HCT116 (cell line): ENCODE measurements around the gene TEX101. TPM values are rescaled to one million over a fixed set of nuclear protein-coding genes. Genes with fewer than 3 reads are reported as not detected.

Experiments used
- ATAC-seq: fragments of 200-7000 bp; cut with Tn5 transposase; 2 replicates; pipeline ENCODE4 v1.9.1; 2020; ENCODE audit warnings: mild to moderate bottlenecking, moderate library complexity
- BruUV-seq: library from RNA; stranded (reverse); fragments of 400-500 nt; replicated peaks from 2 replicates; lab custom pipeline; 2021; lab: Mats Ljungman, UMichigan
- CTCF ChIA-PET: fragments of 300-600 bp; sonication (Branson Sonifier 250); formaldehyde crosslinking; loops from one replicate; lab custom pipeline; 2021; ENCODE audit warnings: antibody characterized with exemption; lab: Charles Lee
- POLR2A ChIA-PET: fragments of 300-600, 350-600 bp; sonication (Branson Sonifier 250); formaldehyde crosslinking; loops from one replicate; lab custom pipeline; 2021; ENCODE audit warnings: antibody characterized with exemption; lab: Charles Lee
- RAD21 ChIA-PET, 2 experiments: fragments of 300-600 bp; sonication (Branson Sonifier 250); formaldehyde crosslinking; loops; one replicate each; lab custom pipeline; 2023; ENCODE audit warnings: low total read pairs in 2 of 2; ENCODE audit not compliant: uncharacterized antibody in 2 of 2, unreplicated experiment in 2 of 2, low non-redundant PET in 1 of 2; lab: Charles Lee
- DNase-seq: peaks from one replicate; pipeline ENCODE4 v3.0.0-alpha.2; 2010; ENCODE audit warnings: low read depth, low spot score
- H2AFZ ChIP-seq: fragments of 200-600 bp; shearing (Covaris generic), sonication (generic); 2 replicates; pipeline ENCODE4 v1.6.1; 2017; ENCODE audit warnings: low read depth, mixed run types, mixed read lengths, antibody characterized with exemption, low read length; ENCODE audit not compliant: poor library complexity, severe bottlenecking
- H3K27ac ChIP-seq: 2 replicates; pipeline ENCODE4 v1.5.1; 2012; ENCODE audit warnings: low read depth, low read length
- H3K27me3 ChIP-seq: fragments of 200-600 bp; sonication (generic); 2 replicates; pipeline ENCODE4 v1.6.1; 2016; ENCODE audit warnings: mixed run types, low read length, mixed read lengths; ENCODE audit not compliant: insufficient read depth
- H3K36me3 ChIP-seq, 2 experiments: fragments of 200-500 bp in 1 of 2; fragments of 200-600 bp in 1 of 2; sonication (Bioruptor generic) in 1 of 2; sonication (generic) in 1 of 2; 2 replicates each; pipeline versions ENCODE4 v1.5.1 to v1.6.1; 2014 to 2016; ENCODE audit warnings: low read length in 2 of 2, inconsistent platforms in 1 of 2, mixed read lengths in 1 of 2, mixed run types in 1 of 2; ENCODE audit not compliant: insufficient read depth in 2 of 2, control insufficient read depth in 1 of 2
- H3K4me1 ChIP-seq, 2 experiments: fragments of 200-600 bp in 1 of 2; sonication (generic) in 1 of 2; 2 replicates each; pipeline versions ENCODE4 v1.5.1 to v1.6.1; 2012 to 2017; ENCODE audit warnings: low read length in 2 of 2, inconsistent platforms in 1 of 2, mild to moderate bottlenecking in 1 of 2, mixed read lengths in 1 of 2, mixed run types in 1 of 2, moderate library complexity in 1 of 2; ENCODE audit not compliant: insufficient read depth in 2 of 2, control insufficient read depth in 1 of 2
- H3K4me2 ChIP-seq: fragments of 200-600 bp; sonication (generic); 2 replicates; pipeline ENCODE4 v1.6.1; 2017; ENCODE audit warnings: mixed run types, low read length, mixed read lengths
- H3K4me3 ChIP-seq, 2 experiments: fragments of 200-600 bp in 1 of 2; sonication (generic) in 1 of 2; replicated peaks in 1 of 2; 2 replicates each; pipeline ENCODE4 v1.5.1; 2011 to 2016; ENCODE audit warnings: low read length in 2 of 2, control low read depth in 1 of 2, low read depth in 1 of 2, mild to moderate bottlenecking in 1 of 2, mixed read lengths in 1 of 2, mixed run types in 1 of 2
- H3K79me2 ChIP-seq: fragments of 200-600 bp; sonication (generic); 2 replicates; pipeline ENCODE4 v1.6.1; 2017; ENCODE audit warnings: mild to moderate bottlenecking, mixed run types, low read length, moderate library complexity, mixed read lengths; ENCODE audit not compliant: insufficient read depth
- H3K9ac ChIP-seq: fragments of 200-600 bp; sonication (generic); 2 replicates; pipeline ENCODE4 v1.6.1; 2016; ENCODE audit warnings: low read length, mixed read lengths
- H3K9me2 ChIP-seq: fragments of 200-600 bp; sonication (generic), shearing (Covaris generic); 2 replicates; pipeline ENCODE4 v1.6.1; 2017; ENCODE audit warnings: mixed run types, mild to moderate bottlenecking, moderate library complexity; ENCODE audit not compliant: insufficient read depth
- H3K9me3 ChIP-seq, 2 experiments: fragments of 200-500 bp in 1 of 2; fragments of 200-600 bp in 1 of 2; sonication (Bioruptor generic) in 1 of 2; sonication (generic) in 1 of 2; 2 replicates each; pipeline ENCODE4 v1.6.1; 2014 to 2017; ENCODE audit warnings: low read length in 2 of 2, mixed read lengths in 2 of 2, inconsistent platforms in 1 of 2, low read depth in 1 of 2, mild to moderate bottlenecking in 1 of 2, mixed run types in 1 of 2, moderate library complexity in 1 of 2; ENCODE audit not compliant: control insufficient read depth in 1 of 2, insufficient read depth in 1 of 2
- H4K20me1 ChIP-seq: fragments of 200-600 bp; sonication (generic), shearing (Covaris generic); 2 replicates; pipeline ENCODE4 v1.6.1; 2017; ENCODE audit warnings: mixed run types, mild to moderate bottlenecking, moderate library complexity; ENCODE audit not compliant: insufficient read depth
- ATF3 ChIP-seq: IDR thresholded peaks from 2 replicates; pipeline ENCODE4 v1.6.1; 2012
- CBX3 ChIP-seq: IDR thresholded peaks from 2 replicates; pipeline ENCODE4 v1.6.1; 2012; ENCODE audit warnings: low read depth
- CEBPB ChIP-seq: IDR thresholded peaks from 2 replicates; pipeline ENCODE4 v1.6.1; 2012; ENCODE audit warnings: low read depth
- EGR1 ChIP-seq: IDR thresholded peaks from 2 replicates; pipeline ENCODE4 v1.6.1; 2012; ENCODE audit warnings: low read depth
- ELF1 ChIP-seq: IDR thresholded peaks from 2 replicates; pipeline ENCODE4 v1.6.1; 2012; ENCODE audit warnings: low read depth, borderline replicate concordance
- EZH2 ChIP-seq: fragments of 200-600 bp; sonication (generic); IDR thresholded peaks from 2 replicates; pipeline ENCODE4 v1.6.1; 2017; ENCODE audit warnings: antibody characterized with exemption, mixed run types
- EZH2phosphoT487 ChIP-seq: fragments of 200-600 bp; IDR thresholded peaks from 2 replicates; pipeline ENCODE4 v1.6.1; 2018; ENCODE audit warnings: antibody characterized with exemption, borderline replicate concordance
- FOSL1 ChIP-seq: IDR thresholded peaks from 2 replicates; pipeline ENCODE4 v1.6.1; 2012; ENCODE audit warnings: low read depth
- MAX ChIP-seq: IDR thresholded peaks from 2 replicates; pipeline ENCODE4 v1.6.1; 2012
- POLR2A ChIP-seq: IDR thresholded peaks from 2 replicates; pipeline ENCODE4 v1.7.0; 2011; ENCODE audit warnings: borderline replicate concordance; ENCODE audit not compliant: insufficient read depth, insufficient read length; ENCODE audit errors: extremely low read depth
- POLR2AphosphoS5 ChIP-seq: IDR thresholded peaks from 2 replicates; pipeline ENCODE4 v1.6.1; 2011; ENCODE audit warnings: mild to moderate bottlenecking, low read depth, low read length, moderate library complexity
- RAD21 ChIP-seq: IDR thresholded peaks from 2 replicates; pipeline ENCODE4 v1.6.1; 2012; ENCODE audit warnings: low read depth, mild to moderate bottlenecking
- REST ChIP-seq: IDR thresholded peaks from 2 replicates; pipeline ENCODE4 v1.6.1; 2012; ENCODE audit warnings: low read depth
- SIN3A ChIP-seq: IDR thresholded peaks from 2 replicates; pipeline ENCODE4 v1.6.1; 2012; ENCODE audit warnings: low read depth
- SP1 ChIP-seq: IDR thresholded peaks from 2 replicates; pipeline ENCODE4 v1.6.1; 2012; ENCODE audit warnings: low read depth
- SRF ChIP-seq: IDR thresholded peaks from 2 replicates; pipeline ENCODE4 v1.6.1; 2012; ENCODE audit warnings: low read depth
- YY1 ChIP-seq: IDR thresholded peaks from 2 replicates; pipeline ENCODE4 v1.6.1; 2011; ENCODE audit warnings: low read length, low read depth, moderate library complexity, mild to moderate bottlenecking; ENCODE audit not compliant: insufficient replicate concordance; ENCODE audit errors: extremely low read depth
- ZBTB33 ChIP-seq: IDR thresholded peaks from 2 replicates; pipeline ENCODE4 v1.6.1; 2011; ENCODE audit warnings: mild to moderate bottlenecking, low read length, moderate library complexity; ENCODE audit not compliant: insufficient replicate concordance; ENCODE audit errors: extremely low read depth
- ZFX ChIP-seq: fragments of 450-650 bp; IDR thresholded peaks from 2 replicates; pipeline ENCODE4 v1.6.1; 2017
- ZNF274 ChIP-seq: fragments of 200-500 bp; sonication (Bioruptor generic); IDR thresholded peaks from 2 replicates; pipeline ENCODE4 v1.6.1; 2014; ENCODE audit warnings: mild to moderate bottlenecking, low read depth, low read length, inconsistent platforms
- intact Hi-C: fragments of 100-400 bp; cut with micrococcal nuclease; formaldehyde crosslinking; loops from 2 replicates; pipeline ENCODE4 v1.10.0; 2022
- total RNA-seq: library from RNA; stranded (reverse); gene quantifications from one replicate; pipeline ENCODE4 v1.2.1, GENCODE V29; 2021; ENCODE audit not compliant: unreplicated experiment

Gene TEX101
- total RNA-seq, 1 experiment from 2014 or later, result not detected

- TF ChIP-seq REST (no peak), EZH2phosphoT487 (no peak), ZFX (no peak), EGR1 (no peak)
- TF ChIP-seq, all 23 proteins: peak for 0
Observed at GRCh38 chr19:43412441-43412840, 2.2 kb upstream of the TEX101 start (continued).

GRCh38 chr19:43416951-43417623, 2.4 kb downstream of the TEX101 start:
- TF ChIP-seq SIN3A (no peak), EZH2 (no peak), POLR2AphosphoS5 (no peak), ZBTB33 (no peak), EGR1 (no peak), ZNF274 (no peak), CEBPB (no peak), SP1 (no peak), ELF1 (no peak), FOSL1 (no peak), ATF3 (no peak), RAD21 (no peak), YY1 (no peak), ZFX (no peak), CBX3 (no peak), MAX (no peak), SRF (no peak), POLR2A (no peak)
- H4K20me1 ChIP-seq, result no peaks in the 10 kb centered on the region
- ChIA-PET CTCF (interaction anchor here (1.0 to 1.8 kb wide), 2 partner anchors 9 to 16 kb away, joined by 4 to 5 read pairs; no protein-coding TSS in a partner anchor), POLR2A (interaction anchor here (1.1 kb wide), 1 partner anchor 17 kb away, joined by 3 read pairs; no protein-coding TSS in a partner anchor), RAD21 (interaction anchor here in 1 of 2 experiments (0.6 kb wide), 1 partner anchor 106 kb away, joined by 6 read pairs; no protein-coding TSS in a partner anchor)
- no peaks in the 10 kb centered on the region for H3K9me2 ChIP-seq
- no peak overlapping the region for H3K9ac ChIP-seq
- DNase-seq (no peak), ATAC-seq (no peak)
- no peak overlapping the region for H3K27ac ChIP-seq
- H3K4me1 ChIP-seq, result no peaks in the 10 kb centered on the region
- H3K79me2 ChIP-seq, result no peaks in the 10 kb centered on the region
- H3K9me3 ChIP-seq, result no peaks in the 10 kb centered on the region
- intact Hi-C loops, result no loop called here
- no peak overlapping the region for H3K4me3 ChIP-seq
- H3K27me3 ChIP-seq, result no peaks in the 10 kb centered on the region
- H3K4me2 ChIP-seq, result no peak overlapping the region
- no peak overlapping the region for H2AFZ ChIP-seq
- no TSS peak for BruUV-seq
- no peaks in the 10 kb centered on the region for H3K36me3 ChIP-seq
